ENCODE results near the gene CSF3R. TPM values are rescaled to one million over a fixed set of nuclear protein-coding genes. Genes with fewer than 3 reads are reported as not detected.

CSF3R gene
- total RNA-seq, 1 experiment from 2014 or later = 0.26 TPM

- Mint-ChIP-seq H3K27me3 (ENCODE audit: low read depth) (no peaks in the 10 kb centered on the region), H3K4me3 (no peak overlapping the region), H3K4me1 (peaks cover 4% of the 10 kb centered on the region), H3K27ac (no peak overlapping the region), H3K36me3 (peaks cover 53% of the 10 kb centered on the region), H3K9me3 (no peaks in the 10 kb centered on the region)
- no peak for TF ChIP-seq ZNF396 (CRISPR knock-in tag; IDR thresholded peaks at IDR 0.05; ENCODE audit: borderline replicate concordance)
- no peak for TF ChIP-seq MLX (CRISPR knock-in tag; IDR thresholded peaks at IDR 0.05)
- no peak for TF ChIP-seq ZNF138 (CRISPR knock-in tag; conservative IDR thresholded peaks at IDR 0.05)
- TF ChIP-seq ZSCAN18 (CRISPR knock-in tag; IDR thresholded peaks at IDR 0.05) = no peak
- TF ChIP-seq ATF2 (CRISPR knock-in tag; IDR thresholded peaks at IDR 0.05; ENCODE audit: borderline replicate concordance, low read depth) = no peak
- no peak for TF ChIP-seq ETV6 (CRISPR knock-in tag; IDR thresholded peaks at IDR 0.05)
- TF ChIP-seq ATF6 (CRISPR knock-in tag; IDR thresholded peaks at IDR 0.05) = no peak
- no peak for TF ChIP-seq RELA (CRISPR knock-in tag; IDR thresholded peaks at IDR 0.05; ENCODE audit: borderline replicate concordance)
- TF ChIP-seq FOXJ3 (CRISPR knock-in tag; IDR thresholded peaks at IDR 0.05; ENCODE audit: borderline replicate concordance) = no peak
- TF ChIP-seq ERG (CRISPR knock-in tag; IDR thresholded peaks at IDR 0.05) = no peak
- no peak for TF ChIP-seq ZBTB21 (CRISPR knock-in tag; IDR thresholded peaks at IDR 0.05; ENCODE audit: borderline replicate concordance)
- no peak for TF ChIP-seq FOXP4 (CRISPR knock-in tag; IDR thresholded peaks at IDR 0.05)
- TF ChIP-seq RORB (CRISPR knock-in tag; IDR thresholded peaks at IDR 0.05) = no peak
- no peak for TF ChIP-seq SP1 (CRISPR knock-in tag; conservative IDR thresholded peaks at IDR 0.05)
- no peak for TF ChIP-seq NFATC4 (CRISPR knock-in tag; IDR thresholded peaks at IDR 0.05)
- no peak for TF ChIP-seq ZNF423 (CRISPR knock-in tag; IDR thresholded peaks at IDR 0.05)
- TF ChIP-seq PRRX2 (CRISPR knock-in tag; IDR thresholded peaks at IDR 0.05) = no peak
- no peak for TF ChIP-seq TEAD1 (CRISPR knock-in tag; IDR thresholded peaks at IDR 0.05)
- TF ChIP-seq KAT7 (CRISPR knock-in tag; IDR thresholded peaks at IDR 0.05; ENCODE audit: borderline replicate concordance) = no peak
- DNase-seq (ENCODE audit: low spot score) (no peak), ATAC-seq (no peak)
- POLR2A ChIA-PET = no interaction called here
- CTCF ChIA-PET = no interaction called here
Observed at GRCh38 chr1:36458910-36459309, 23.8 kb downstream of the CSF3R start.
